Upper lobe of right lung (tissue), 1 donor: ENCODE measurements around the gene WDR6. TPM values are rescaled to one million over a fixed set of nuclear protein-coding genes. Genes with fewer than 3 reads are reported as not detected.

Experiments
- ATAC-seq: fragments of 200-7000 bp; cut with Tn5 transposase; one replicate; pipeline ENCODE4 v1.9.1; 2020; ENCODE audit warnings: mild to moderate bottlenecking, moderate library complexity
- DNase-seq: peaks from one replicate; pipeline ENCODE4 v3.0.0-alpha.2; 2020
- H3K27ac ChIP-seq: fragments of 200-600 bp; one replicate; pipeline ENCODE4 v1.8.0; 2022
- H3K27me3 ChIP-seq: fragments of 200-600 bp; one replicate; pipeline ENCODE4 v1.8.0; 2022; ENCODE audit warnings: mild to moderate bottlenecking
- H3K36me3 ChIP-seq: fragments of 200-600 bp; one replicate; pipeline ENCODE4 v1.8.0; 2022
- H3K4me1 ChIP-seq: fragments of 200-600 bp; one replicate; pipeline ENCODE4 v1.8.0; 2022
- H3K4me3 ChIP-seq: fragments of 200-600 bp; one replicate; pipeline ENCODE4 v1.8.0; 2022; ENCODE audit warnings: mild to moderate bottlenecking
- H3K9me3 ChIP-seq: fragments of 200-600 bp; one replicate; pipeline ENCODE4 v1.8.0; 2022
- CTCF ChIP-seq: fragments of 200-600 bp; IDR thresholded peaks from one replicate; pipeline ENCODE4 v1.8.0; 2022; ENCODE audit warnings: antibody characterized with exemption
- intact Hi-C: fragments of 100-400 bp; cut with DNase I; formaldehyde crosslinking; loops from one replicate; pipeline ENCODE4 v1.11.0; 2022
- microRNA-seq: library from miRNA; unstranded; fragments of <30 nt; microRNA quantifications from one replicate; pipeline ENCODE4 v1.2.0, GENCODE V29; 2020; ENCODE audit warnings: borderline microRNAs expressed
- total RNA-seq: library from RNA; stranded (reverse); fragmentation: NEBNext Ultra II Directional; extraction: Animal tissue kit (Norgen Biotek cat#: 25700); gene quantifications from one replicate; pipeline ENCODE4 v1.2.1, GENCODE V29; 2021
- donor health status: DM: no; HTN: yes; CAD: no; lungs with severe emphysema.

WDR6 gene
- total RNA-seq, 1 donor from 2014 or later: 172 TPM

DNA sequence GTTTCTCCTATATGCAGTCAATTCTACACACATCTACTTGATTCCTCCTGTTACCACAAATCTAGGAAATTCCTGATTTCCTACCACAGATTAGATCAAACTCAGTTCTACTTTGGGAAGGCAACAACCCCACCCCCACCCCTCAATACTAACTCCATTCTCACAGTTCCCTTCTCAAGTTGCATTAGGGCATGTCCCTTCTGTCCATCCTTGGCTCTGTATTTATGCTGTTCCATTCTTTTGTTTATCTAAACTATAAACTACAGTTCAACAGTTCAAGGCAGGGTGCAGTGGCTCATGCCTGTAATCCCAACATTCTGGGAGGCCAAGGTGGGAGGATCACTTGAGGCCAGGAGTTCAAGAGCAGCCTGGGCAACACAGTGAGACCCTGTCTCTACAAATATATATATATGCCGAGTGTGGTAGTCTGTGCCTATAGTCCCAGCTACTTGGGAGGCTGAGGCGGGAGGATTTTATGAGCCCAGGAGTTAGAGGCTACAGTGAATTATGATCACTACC is 47.2 kb downstream of the WDR6 start:
- Histone ChIP-seq H3K4me1 (no peaks in the 10 kb centered on the region), H3K36me3 (peaks cover 69% of the 10 kb centered on the region), H3K4me3 (no peak overlapping the region), H3K27ac (no peak overlapping the region), H3K27me3 (no peaks in the 10 kb centered on the region), H3K9me3 (no peaks in the 10 kb centered on the region)
- TF ChIP-seq CTCF: no peak
- no peak for ATAC-seq
- no peak for DNase-seq
- intact Hi-C loops: no loop called here

GRCh38 chr3:49057268-49057667 is 50.1 kb downstream of the WDR6 start:
- intact Hi-C loops: no loop called here
- H3K4me3 ChIP-seq: no peak overlapping the region
- peak; percentile 20 for ATAC-seq
- H3K4me1 ChIP-seq: no peaks in the 10 kb centered on the region
- H3K27me3 ChIP-seq: no peaks in the 10 kb centered on the region
- DNase-seq: no peak
- H3K36me3 ChIP-seq: peaks cover 57% of the 10 kb centered on the region
- no peak for TF ChIP-seq CTCF
- H3K9me3 ChIP-seq: no peaks in the 10 kb centered on the region
- H3K27ac ChIP-seq: no peak overlapping the region

- H3K9me3 ChIP-seq: no peaks in the 10 kb centered on the region
- peaks cover 53% of the 10 kb centered on the region for H3K36me3 ChIP-seq
Observed at GRCh38 chr3:49058011-49058410, 50.8 kb downstream of the WDR6 start.

More at GRCh38 chr3:49058011-49058410, 50.8 kb downstream of the WDR6 start:
- DNase-seq (no peak), ATAC-seq (no peak)
- TF ChIP-seq CTCF: no peak
- Histone ChIP-seq H3K27ac (no peak overlapping the region), H3K27me3 (no peaks in the 10 kb centered on the region), H3K4me3 (no peak overlapping the region), H3K4me1 (no peaks in the 10 kb centered on the region)
- intact Hi-C loops: no loop called here

Small RNA genes within 50 kb of the gene (microRNA-seq; reads per million reads assigned to microRNA genes)
- gene MIR191: 8,067 reads per million, percentile 95 among the genes with 10 or more reads in this experiment
- 814 reads per million, percentile 84 among the genes with 10 or more reads in this experiment for gene MIR425

Other genes starting within 250 kb of the WDR6 start
- gene PRKAR2A, start 159.5 kb upstream of the WDR6 start, total RNA-seq: 47.6 TPM
- 26.0 TPM for gene SLC25A20, start 108.5 kb upstream of the WDR6 start, total RNA-seq
- gene ARIH2, start 88.5 kb upstream of the WDR6 start, total RNA-seq: 88.1 TPM
- 38.0 TPM for gene P4HTM, start 17.1 kb upstream of the WDR6 start, total RNA-seq
- 19.0 TPM for gene DALRD3, start 11.2 kb downstream of the WDR6 start, total RNA-seq
- gene NDUFAF3, start 14.7 kb downstream of the WDR6 start, total RNA-seq: 77.6 TPM
- 107 TPM for gene IMPDH2, start 22.0 kb downstream of the WDR6 start, total RNA-seq
- gene QRICH1, start 86.7 kb downstream of the WDR6 start, total RNA-seq: 83.9 TPM
- 172 TPM for gene QARS1, start 97.4 kb downstream of the WDR6 start, total RNA-seq
- gene USP19, start 113.4 kb downstream of the WDR6 start, total RNA-seq: 63.9 TPM
- 489 TPM for gene LAMB2, start 125.7 kb downstream of the WDR6 start, total RNA-seq
- gene CCDC71, start 158.9 kb downstream of the WDR6 start, total RNA-seq: 22.1 TPM
- 22.4 TPM for gene KLHDC8B, start 164.2 kb downstream of the WDR6 start, total RNA-seq